ENCODE measurements around the gene MASP2. TPM values are rescaled to one million over a fixed set of nuclear protein-coding genes. Genes with fewer than 3 reads are reported as not detected.

The MASP2 gene
- total RNA-seq, 1 experiment from 2014 or later, result 0.50 TPM

DNA sequence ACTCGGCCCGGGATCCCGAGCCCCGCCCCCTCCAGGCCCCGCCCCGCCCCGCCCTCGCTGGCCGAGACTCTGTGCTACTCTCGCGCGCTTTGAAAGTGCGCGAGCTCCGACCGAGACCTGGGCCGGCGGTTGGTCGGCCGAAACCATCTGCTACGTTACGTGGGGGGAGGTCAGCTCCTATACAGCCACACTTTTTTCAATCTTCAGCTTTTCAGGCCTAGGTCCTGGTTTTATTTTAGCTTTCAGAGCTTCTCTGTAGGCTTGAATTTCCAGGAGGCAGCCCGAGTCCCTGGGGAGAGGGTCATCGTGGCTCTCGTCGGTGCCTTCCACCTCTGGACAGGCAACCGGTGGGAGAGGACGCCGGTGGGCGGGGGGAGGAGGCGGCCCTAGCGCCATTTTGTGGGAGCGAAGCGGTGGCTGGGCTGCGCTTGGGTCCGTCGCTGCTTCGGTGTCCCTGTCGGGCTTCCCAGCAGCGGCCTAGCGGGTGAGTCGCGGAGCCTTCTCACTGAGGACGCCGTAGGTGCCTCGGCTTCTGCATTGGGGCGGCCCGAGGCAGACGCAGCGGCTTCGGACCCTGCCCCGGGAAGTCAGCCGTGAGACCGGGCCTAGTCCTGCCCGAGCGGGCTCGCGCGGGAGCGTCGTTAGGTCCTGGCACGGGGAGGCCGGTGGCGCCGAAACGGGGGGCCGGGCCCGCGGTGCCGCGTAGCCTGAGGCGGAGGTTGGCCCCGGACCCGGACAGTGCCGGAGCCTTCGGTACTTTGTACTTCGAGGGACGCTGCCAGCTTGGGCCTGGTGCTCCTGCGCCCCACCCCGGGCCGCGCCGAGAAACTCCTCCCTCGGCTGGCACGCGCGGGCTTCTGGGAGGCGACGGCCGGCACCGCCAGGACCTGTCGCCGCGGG, 34.5 kb downstream of the MASP2 start, which contains the start of gene TARDBP:
TARDBP (plus strand) TSS at position 395 of the 900 bp plus-strand sequence. CDS start 1,074 bp downstream, outside the sequence.
- peak within 1 kb of the TSS; percentile 99 for H3K27ac Mint-ChIP-seq (ENCODE audit: unreplicated experiment)
- Histone ChIP-seq H3K4me3 (ENCODE audit: low read depth, low read length) (peak within 1 kb of the TSS; percentile 98), H3K9me3 (no peaks in the 10 kb centered on the region), H3K27me3 (replicated peaks; ENCODE audit: control insufficient read depth, insufficient read depth, low read length) (no peaks in the 10 kb centered on the region), H3K4me1 (peaks cover 8% of the 10 kb centered on the region), H3K36me3 (ENCODE audit: control insufficient read depth, insufficient read depth, low read length) (peaks cover 2% of the 10 kb centered on the region)
- H3K27me3 Mint-ChIP-seq (ENCODE audit: insufficient read depth, unreplicated experiment), result no peaks in the 10 kb centered on the region
- POLR2A ChIA-PET, result interaction anchor here (0.6 to 1.2 kb wide), 5 partner anchors 33 to 309 kb away, joined by 3 to 4 read pairs (median 3); partner anchors contain the start of gene SRM
- H3K9me3 Mint-ChIP-seq (ENCODE audit: unreplicated experiment), result no peaks in the 10 kb centered on the region
- intact Hi-C loops (cut with micrococcal nuclease; ENCODE audit: unreplicated experiment), result no loop called here
- peaks cover 6% of the 10 kb centered on the region for H3K4me1 Mint-ChIP-seq (ENCODE audit: low read depth, unreplicated experiment)
- peak; percentile 85 to 92 for DNase-seq
- TF ChIP-seq, protein P1, sequence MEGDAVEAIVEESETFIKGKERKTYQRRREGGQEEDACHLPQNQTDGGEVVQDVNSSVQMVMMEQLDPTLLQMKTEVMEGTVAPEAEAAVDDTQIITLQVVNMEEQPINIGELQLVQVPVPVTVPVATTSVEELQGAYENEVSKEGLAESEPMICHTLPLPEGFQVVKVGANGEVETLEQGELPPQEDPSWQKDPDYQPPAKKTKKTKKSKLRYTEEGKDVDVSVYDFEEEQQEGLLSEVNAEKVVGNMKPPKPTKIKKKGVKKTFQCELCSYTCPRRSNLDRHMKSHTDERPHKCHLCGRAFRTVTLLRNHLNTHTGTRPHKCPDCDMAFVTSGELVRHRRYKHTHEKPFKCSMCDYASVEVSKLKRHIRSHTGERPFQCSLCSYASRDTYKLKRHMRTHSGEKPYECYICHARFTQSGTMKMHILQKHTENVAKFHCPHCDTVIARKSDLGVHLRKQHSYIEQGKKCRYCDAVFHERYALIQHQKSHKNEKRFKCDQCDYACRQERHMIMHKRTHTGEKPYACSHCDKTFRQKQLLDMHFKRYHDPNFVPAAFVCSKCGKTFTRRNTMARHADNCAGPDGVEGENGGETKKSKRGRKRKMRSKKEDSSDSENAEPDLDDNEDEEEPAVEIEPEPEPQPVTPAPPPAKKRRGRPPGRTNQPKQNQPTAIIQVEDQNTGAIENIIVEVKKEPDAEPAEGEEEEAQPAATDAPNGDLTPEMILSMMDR (IDR thresholded peaks at IDR 0.05; ENCODE audit: insufficient read depth in 1 of 2, low read depth in 1 of 2, low read length in 1 of 2, severe bottlenecking in 1 of 2, unreplicated experiment in 1 of 2), result no peak
- no TSS peak for BruUV-seq (replicated peaks)
- CTCF ChIA-PET, result interaction anchor here (0.6 to 1.5 kb wide), 4 partner anchors 25 to 1000 kb away, joined by 3 read pairs; no protein-coding TSS in a partner anchor
- H3K4me3 Mint-ChIP-seq (ENCODE audit: unreplicated experiment), result peak within 1 kb of the TSS; percentile 82
- peaks cover 53% of the 10 kb centered on the region for H3K36me3 Mint-ChIP-seq (ENCODE audit: insufficient read depth, unreplicated experiment)

DNA sequence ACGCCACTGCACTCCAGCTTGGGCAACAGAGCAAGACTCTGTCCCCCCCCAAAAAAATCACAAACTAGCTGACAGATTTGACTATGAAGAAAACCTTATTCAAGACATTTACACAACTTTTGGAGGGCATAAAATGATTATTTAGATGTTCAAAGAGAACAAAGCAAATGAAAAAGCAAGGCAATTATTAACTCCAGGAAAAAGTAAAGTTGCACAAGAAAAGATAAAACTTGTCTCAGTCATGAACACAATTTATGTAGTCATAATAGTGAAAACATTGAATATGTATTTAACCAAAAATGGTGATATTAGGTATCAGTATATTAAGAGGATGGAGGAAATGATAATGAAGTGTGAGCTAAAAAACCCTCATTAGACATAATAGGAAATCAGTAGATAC, 46.5 kb downstream of the MASP2 start:
- TF ChIP-seq, protein P1 (IDR thresholded peaks at IDR 0.05; ENCODE audit: insufficient read depth in 1 of 2, low read depth in 1 of 2, low read length in 1 of 2, severe bottlenecking in 1 of 2, unreplicated experiment in 1 of 2), result no peak
- ChIA-PET POLR2A (no interaction called here), CTCF (no interaction called here)
- H3K9me3 ChIP-seq, result no peaks in the 10 kb centered on the region
- no peak overlapping the region for H3K27ac Mint-ChIP-seq (ENCODE audit: unreplicated experiment)
- H3K27me3 Mint-ChIP-seq (ENCODE audit: insufficient read depth, unreplicated experiment), result no peaks in the 10 kb centered on the region
- no peaks in the 10 kb centered on the region for H3K27me3 ChIP-seq (replicated peaks; ENCODE audit: control insufficient read depth, insufficient read depth, low read length)
- H3K4me1 Mint-ChIP-seq (ENCODE audit: low read depth, unreplicated experiment), result no peaks in the 10 kb centered on the region
- H3K4me3 ChIP-seq (ENCODE audit: low read depth, low read length), result no peak overlapping the region
- no peak overlapping the region for H3K4me3 Mint-ChIP-seq (ENCODE audit: unreplicated experiment)
- no peaks in the 10 kb centered on the region for H3K9me3 Mint-ChIP-seq (ENCODE audit: unreplicated experiment)
- DNase-seq, result no peak
- no peaks in the 10 kb centered on the region for H3K36me3 Mint-ChIP-seq (ENCODE audit: insufficient read depth, unreplicated experiment)
- BruUV-seq (replicated peaks), result no TSS peak
- intact Hi-C loops (cut with micrococcal nuclease; ENCODE audit: unreplicated experiment), result no loop called here
- H3K4me1 ChIP-seq, result no peaks in the 10 kb centered on the region
- no peaks in the 10 kb centered on the region for H3K36me3 ChIP-seq (ENCODE audit: control insufficient read depth, insufficient read depth, low read length)

DNA sequence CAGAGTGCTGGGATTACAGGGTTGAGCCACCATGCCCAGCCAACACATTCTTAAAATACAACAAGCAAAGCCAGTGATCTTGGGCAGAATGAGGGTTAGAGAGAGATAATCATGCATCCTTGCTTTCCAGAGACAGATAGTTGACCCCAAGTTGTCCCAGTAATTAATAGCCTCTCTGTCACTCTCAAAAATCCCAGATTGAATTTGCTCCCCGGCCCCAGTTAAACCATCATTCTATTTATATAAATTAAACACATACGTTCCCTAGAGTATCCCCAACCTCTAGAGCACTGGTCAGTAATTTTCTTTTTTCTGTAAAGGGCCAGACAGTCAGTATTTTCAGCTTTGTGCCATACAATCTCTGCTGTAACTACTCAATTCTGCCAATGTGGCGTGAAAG, 50.9 kb downstream of the MASP2 start:
- no peaks in the 10 kb centered on the region for H3K36me3 ChIP-seq (ENCODE audit: control insufficient read depth, insufficient read depth, low read length)
- no peaks in the 10 kb centered on the region for H3K9me3 Mint-ChIP-seq (ENCODE audit: unreplicated experiment)
- H3K27me3 ChIP-seq (replicated peaks; ENCODE audit: control insufficient read depth, insufficient read depth, low read length), result no peaks in the 10 kb centered on the region
- ChIA-PET POLR2A (no interaction called here), CTCF (no interaction called here)
- no peaks in the 10 kb centered on the region for H3K27me3 Mint-ChIP-seq (ENCODE audit: insufficient read depth, unreplicated experiment)
- intact Hi-C loops (cut with micrococcal nuclease; ENCODE audit: unreplicated experiment), result no loop called here
- no peak overlapping the region for H3K4me3 ChIP-seq (ENCODE audit: low read depth, low read length)
- no peaks in the 10 kb centered on the region for H3K36me3 Mint-ChIP-seq (ENCODE audit: insufficient read depth, unreplicated experiment)
- no peaks in the 10 kb centered on the region for H3K9me3 ChIP-seq
- TF ChIP-seq, protein P1 (IDR thresholded peaks at IDR 0.05; ENCODE audit: insufficient read depth in 1 of 2, low read depth in 1 of 2, low read length in 1 of 2, severe bottlenecking in 1 of 2, unreplicated experiment in 1 of 2), result no peak
- H3K4me1 ChIP-seq, result no peaks in the 10 kb centered on the region
- H3K4me3 Mint-ChIP-seq (ENCODE audit: unreplicated experiment), result no peak overlapping the region
- no peak overlapping the region for H3K27ac Mint-ChIP-seq (ENCODE audit: unreplicated experiment)
- no TSS peak for BruUV-seq (replicated peaks)
- no peaks in the 10 kb centered on the region for H3K4me1 Mint-ChIP-seq (ENCODE audit: low read depth, unreplicated experiment)
- no peak for DNase-seq
